GM18498 (cell line): Measurements from ENCODE around the gene PGM3.

ENCODE experiments used
- ATAC-seq: cut with Tn5 transposase; IDR thresholded peaks from one replicate; pipeline ENCODE4 v1.9.1; 2021; ENCODE audit warnings: mild to moderate bottlenecking, moderate library complexity; ENCODE audit not compliant: unreplicated experiment

PGM3 gene

GRCh38 chr6:83185096-83185495 is 8.0 kb downstream of the PGM3 start:
- no peak for ATAC-seq

- ATAC-seq, result no peak
Measured at GRCh38 chr6:83183082-83183828, 9.8 kb downstream of the PGM3 start.

- no peak for ATAC-seq
Measured at GRCh38 chr6:83182114-83182513, 11.0 kb downstream of the PGM3 start.

GRCh38 chr6:83180426-83180950 is 12.6 kb downstream of the PGM3 start:
- ATAC-seq, result no peak

GRCh38 chr6:83176246-83176645 is 16.8 kb downstream of the PGM3 start:
- no peak for ATAC-seq

GRCh38 chr6:83169511-83169910 is 23.6 kb downstream of the PGM3 start:
- no peak for ATAC-seq

- ATAC-seq, result no peak
Measured at GRCh38 chr6:83169106-83169505, 24.0 kb downstream of the PGM3 start.

GRCh38 chr6:83168556-83168955 is 24.5 kb downstream of the PGM3 start:
- no peak for ATAC-seq

- no peak for ATAC-seq
Measured at GRCh38 chr6:83167726-83168278, 25.3 kb downstream of the PGM3 start.

- ATAC-seq, result no peak
Measured at GRCh38 chr6:83160167-83160566, 32.9 kb downstream of the PGM3 start.

GRCh38 chr6:83155794-83156193 is 37.3 kb downstream of the PGM3 start:
- ATAC-seq, result no peak

GRCh38 chr6:83153883-83154521 is 39.1 kb downstream of the PGM3 start:
- ATAC-seq, result no peak

GRCh38 chr6:83152913-83153312 is 40.2 kb downstream of the PGM3 start:
- ATAC-seq, result no peak

- ATAC-seq, result no peak
Measured at GRCh38 chr6:83151114-83151513, 42.0 kb downstream of the PGM3 start.

- ATAC-seq, result no peak
Measured at GRCh38 chr6:83138758-83139157, 54.3 kb downstream of the PGM3 start.

- no peak for ATAC-seq
Measured at GRCh38 chr6:83138118-83138722, 54.8 kb downstream of the PGM3 start.

- ATAC-seq, result no peak
Measured at GRCh38 chr6:83132121-83132520, 60.9 kb downstream of the PGM3 start.

GRCh38 chr6:83127976-83128375 is 65.1 kb downstream of the PGM3 start:
- no peak for ATAC-seq

- ATAC-seq, result no peak
Measured at GRCh38 chr6:83127258-83127657, 65.8 kb downstream of the PGM3 start.

- ATAC-seq, result no peak
Measured at GRCh38 chr6:83126807-83127206, 66.3 kb downstream of the PGM3 start.

- ATAC-seq, result no peak
Measured at GRCh38 chr6:83126223-83126622, 66.8 kb downstream of the PGM3 start.

GRCh38 chr6:83125425-83125824 is 67.6 kb downstream of the PGM3 start:
- ATAC-seq, result no peak
